DOHH2 (cell line): ENCODE measurements around the gene SMOC1.

ENCODE experiments used
- EZH2phosphoT487 ChIP-seq: fragments of 200-600 bp; sonication (generic); IDR thresholded peaks from 2 replicates; pipeline ENCODE4 v1.6.1; 2017; ENCODE audit warnings: borderline replicate concordance, mild to moderate bottlenecking, antibody characterized with exemption, low read length, moderate library complexity, mixed read lengths
- TF ChIP-seq, protein P1 (sequence below): fragments of 200-600 bp; sonication (generic); IDR thresholded peaks from one replicate; pipeline ENCODE4 v1.5.1; 2014; ENCODE audit warnings: antibody characterized with exemption, mild to moderate bottlenecking, low read depth, low read length; ENCODE audit not compliant: poor library complexity, severe bottlenecking

DNA sequence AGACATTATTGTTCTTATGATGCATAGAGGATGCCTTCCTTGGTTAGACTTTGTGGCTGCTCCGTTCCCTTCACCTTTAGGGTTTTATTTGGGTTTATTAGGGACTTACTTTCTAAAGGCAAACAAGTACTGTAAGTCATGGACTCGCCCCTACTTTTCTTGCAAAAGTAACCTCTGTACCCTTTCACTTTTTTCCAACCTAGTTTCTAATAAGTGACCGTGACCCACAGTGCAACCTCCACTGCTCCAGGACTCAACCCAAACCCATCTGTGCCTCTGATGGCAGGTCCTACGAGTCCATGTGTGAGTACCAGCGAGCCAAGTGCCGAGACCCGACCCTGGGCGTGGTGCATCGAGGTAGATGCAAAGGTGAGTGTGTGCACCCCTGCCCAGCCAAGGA is 72.7 kb downstream of the SMOC1 start:
- TF ChIP-seq, protein P1, sequence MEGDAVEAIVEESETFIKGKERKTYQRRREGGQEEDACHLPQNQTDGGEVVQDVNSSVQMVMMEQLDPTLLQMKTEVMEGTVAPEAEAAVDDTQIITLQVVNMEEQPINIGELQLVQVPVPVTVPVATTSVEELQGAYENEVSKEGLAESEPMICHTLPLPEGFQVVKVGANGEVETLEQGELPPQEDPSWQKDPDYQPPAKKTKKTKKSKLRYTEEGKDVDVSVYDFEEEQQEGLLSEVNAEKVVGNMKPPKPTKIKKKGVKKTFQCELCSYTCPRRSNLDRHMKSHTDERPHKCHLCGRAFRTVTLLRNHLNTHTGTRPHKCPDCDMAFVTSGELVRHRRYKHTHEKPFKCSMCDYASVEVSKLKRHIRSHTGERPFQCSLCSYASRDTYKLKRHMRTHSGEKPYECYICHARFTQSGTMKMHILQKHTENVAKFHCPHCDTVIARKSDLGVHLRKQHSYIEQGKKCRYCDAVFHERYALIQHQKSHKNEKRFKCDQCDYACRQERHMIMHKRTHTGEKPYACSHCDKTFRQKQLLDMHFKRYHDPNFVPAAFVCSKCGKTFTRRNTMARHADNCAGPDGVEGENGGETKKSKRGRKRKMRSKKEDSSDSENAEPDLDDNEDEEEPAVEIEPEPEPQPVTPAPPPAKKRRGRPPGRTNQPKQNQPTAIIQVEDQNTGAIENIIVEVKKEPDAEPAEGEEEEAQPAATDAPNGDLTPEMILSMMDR = no peak
- TF ChIP-seq EZH2phosphoT487 = no peak
